ENCODE measurements around the gene ELANE.

ELANE gene

DNA sequence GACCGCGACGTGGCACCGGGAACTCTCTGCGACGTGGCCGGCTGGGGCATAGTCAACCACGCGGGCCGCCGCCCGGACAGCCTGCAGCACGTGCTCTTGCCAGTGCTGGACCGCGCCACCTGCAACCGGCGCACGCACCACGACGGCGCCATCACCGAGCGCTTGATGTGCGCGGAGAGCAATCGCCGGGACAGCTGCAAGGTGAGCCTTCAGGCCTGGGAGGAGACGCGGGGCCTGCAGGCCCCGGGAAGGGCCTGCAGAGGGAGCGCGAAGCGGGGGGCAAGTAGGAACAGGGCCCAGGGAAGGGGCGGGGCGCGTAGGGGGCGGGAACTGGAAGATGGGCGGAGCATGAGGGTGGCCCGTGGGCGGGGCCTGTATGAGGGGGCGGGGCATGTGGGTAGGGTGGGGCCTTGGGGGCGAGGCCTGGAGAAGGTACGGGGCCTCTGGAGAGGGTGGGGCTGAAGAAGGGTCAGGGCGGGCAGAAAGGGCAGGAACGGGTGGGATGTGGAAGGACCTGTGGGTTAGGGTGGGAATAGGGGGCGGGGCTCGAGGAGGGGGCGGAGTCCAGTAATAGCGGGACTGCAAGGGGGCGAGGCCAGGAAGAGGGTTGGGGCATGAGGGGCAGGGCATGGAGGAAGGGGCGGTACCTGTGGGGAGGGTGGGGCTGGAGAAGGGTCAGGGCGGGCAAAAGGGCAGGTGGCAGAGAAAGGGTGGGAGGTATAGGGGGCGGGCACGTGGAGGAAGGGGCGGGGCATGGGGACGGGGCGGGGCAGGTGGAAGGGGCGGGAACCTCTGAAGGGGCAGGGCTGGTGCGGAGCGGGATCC is 9.9 kb downstream of the ELANE start:
- TF ChIP-seq, protein P1, sequence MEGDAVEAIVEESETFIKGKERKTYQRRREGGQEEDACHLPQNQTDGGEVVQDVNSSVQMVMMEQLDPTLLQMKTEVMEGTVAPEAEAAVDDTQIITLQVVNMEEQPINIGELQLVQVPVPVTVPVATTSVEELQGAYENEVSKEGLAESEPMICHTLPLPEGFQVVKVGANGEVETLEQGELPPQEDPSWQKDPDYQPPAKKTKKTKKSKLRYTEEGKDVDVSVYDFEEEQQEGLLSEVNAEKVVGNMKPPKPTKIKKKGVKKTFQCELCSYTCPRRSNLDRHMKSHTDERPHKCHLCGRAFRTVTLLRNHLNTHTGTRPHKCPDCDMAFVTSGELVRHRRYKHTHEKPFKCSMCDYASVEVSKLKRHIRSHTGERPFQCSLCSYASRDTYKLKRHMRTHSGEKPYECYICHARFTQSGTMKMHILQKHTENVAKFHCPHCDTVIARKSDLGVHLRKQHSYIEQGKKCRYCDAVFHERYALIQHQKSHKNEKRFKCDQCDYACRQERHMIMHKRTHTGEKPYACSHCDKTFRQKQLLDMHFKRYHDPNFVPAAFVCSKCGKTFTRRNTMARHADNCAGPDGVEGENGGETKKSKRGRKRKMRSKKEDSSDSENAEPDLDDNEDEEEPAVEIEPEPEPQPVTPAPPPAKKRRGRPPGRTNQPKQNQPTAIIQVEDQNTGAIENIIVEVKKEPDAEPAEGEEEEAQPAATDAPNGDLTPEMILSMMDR (IDR thresholded peaks at IDR 0.05) = no peak
- no peak for DNase-seq (ENCODE audit: low spot score)
- H3K4me3 ChIP-seq = peak overlapping the region; percentile 72
- peak overlapping the region in 1 of 2 donors; percentile 20 for H3K27ac ChIP-seq

DNA sequence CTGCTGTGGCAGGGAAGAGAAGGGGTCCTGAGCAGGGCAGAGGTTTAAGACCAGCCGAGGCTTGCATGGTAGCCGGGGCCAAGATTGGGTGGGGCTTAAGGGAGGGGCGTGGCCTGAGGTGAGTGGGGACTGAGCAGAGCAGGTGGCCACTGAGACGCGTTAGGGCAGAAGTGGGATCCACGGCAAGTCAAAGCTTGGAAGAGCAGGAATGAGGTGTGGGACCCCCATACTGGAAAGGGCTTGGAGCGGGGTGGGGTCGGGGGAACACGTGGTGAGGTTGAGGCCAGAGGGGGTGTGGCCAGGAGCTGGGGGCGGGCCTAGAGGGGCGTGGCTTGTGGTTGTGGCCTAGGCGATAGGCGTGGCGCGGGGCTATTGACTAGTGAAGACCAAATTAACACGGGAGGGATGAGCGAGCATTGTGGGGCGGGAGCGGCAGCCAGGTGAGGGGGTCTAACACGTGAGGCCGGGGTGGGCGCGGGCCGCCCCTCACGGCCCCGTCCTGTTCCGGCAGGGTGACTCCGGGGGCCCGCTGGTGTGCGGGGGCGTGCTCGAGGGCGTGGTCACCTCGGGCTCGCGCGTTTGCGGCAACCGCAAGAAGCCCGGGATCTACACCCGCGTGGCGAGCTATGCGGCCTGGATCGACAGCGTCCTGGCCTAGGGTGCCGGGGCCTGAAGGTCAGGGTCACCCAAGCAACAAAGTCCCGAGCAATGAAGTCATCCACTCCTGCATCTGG is 10.6 kb downstream of the ELANE start:
- Histone ChIP-seq H3K4me3 (peak overlapping the region; percentile 44), H3K27ac (peak overlapping the region in 1 of 2 donors; percentile 20)
- no peak for DNase-seq (ENCODE audit: low spot score)
- TF ChIP-seq, protein P1 (IDR thresholded peaks at IDR 0.05) = no peak

DNA sequence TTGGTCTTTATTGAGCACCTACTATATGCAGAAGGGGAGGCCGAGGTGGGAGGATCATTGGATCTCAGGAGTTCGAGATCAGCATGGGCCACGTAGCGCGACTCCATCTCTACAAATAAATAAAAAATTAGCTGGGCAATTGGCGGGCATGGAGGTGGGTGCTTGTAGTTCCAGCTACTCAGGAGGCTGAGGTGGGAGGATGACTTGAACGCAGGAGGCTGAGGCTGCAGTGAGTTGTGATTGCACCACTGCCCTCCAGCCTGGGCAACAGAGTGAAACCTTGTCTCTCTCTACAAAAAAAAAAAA is 11.2 kb downstream of the ELANE start:
- no peak for DNase-seq (ENCODE audit: low spot score)
- Histone ChIP-seq H3K27ac (no peak overlapping the region), H3K4me3 (no peak overlapping the region)
- TF ChIP-seq, protein P1 (IDR thresholded peaks at IDR 0.05) = no peak

DNA sequence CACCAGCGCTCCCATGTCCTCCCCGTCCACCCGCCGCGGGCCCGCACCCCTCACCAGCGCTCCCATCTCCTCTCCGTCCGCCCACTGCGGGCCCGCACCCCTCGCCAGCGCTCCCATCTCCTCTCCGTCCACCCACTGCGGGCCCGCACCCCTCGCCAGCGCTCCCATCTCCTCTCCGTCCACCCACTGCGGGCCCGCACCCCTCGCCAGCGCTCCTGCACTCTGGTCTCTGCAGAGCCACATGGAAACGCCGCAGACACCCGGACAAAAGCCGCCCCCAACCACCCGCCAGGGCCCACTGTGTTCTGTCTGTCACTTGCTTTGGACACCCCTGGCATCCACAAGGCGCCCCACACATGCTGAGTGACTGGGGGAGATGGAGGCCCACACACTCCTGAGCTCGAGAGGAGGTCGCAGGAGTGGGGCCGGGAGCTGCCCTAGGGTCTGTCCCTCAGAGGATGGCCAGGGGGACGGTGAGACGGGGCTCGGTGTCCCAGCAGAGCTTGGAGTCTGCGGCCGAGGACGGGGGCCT is 14.7 kb downstream of the ELANE start:
- TF ChIP-seq, protein P1 (IDR thresholded peaks at IDR 0.05) = no peak
- no peak overlapping the region for H3K27ac ChIP-seq
- DNase-seq (ENCODE audit: low spot score) = no peak
- no peak overlapping the region for H3K4me3 ChIP-seq

DNA sequence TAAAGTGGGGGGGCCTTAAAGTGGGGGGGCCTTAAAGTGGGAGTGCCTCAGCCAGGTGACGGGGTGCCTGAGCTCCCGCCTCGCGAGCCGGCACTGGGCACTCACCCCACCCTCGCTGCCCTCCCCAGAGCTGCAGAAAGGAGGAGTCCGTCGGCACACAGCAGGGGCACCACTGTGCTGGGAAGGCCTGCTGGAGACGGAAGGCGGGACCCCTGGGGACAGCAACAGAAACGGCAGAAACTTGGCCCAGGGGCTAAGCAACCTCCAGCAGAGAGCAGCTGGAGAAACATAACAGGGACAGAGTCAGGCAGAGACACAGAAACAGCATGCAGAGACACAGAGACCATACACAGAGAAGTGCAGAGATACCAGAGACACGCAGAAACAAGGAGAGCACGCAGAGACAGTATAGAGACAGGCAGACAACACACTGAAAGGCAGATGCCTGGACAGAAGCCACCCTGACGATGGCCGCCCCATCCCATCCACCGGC is 15.2 kb downstream of the ELANE start:
- Histone ChIP-seq H3K27ac (no peak overlapping the region), H3K4me3 (no peak overlapping the region)
- TF ChIP-seq, protein P1 (IDR thresholded peaks at IDR 0.05) = no peak
- DNase-seq (ENCODE audit: low spot score) = no peak

DNA sequence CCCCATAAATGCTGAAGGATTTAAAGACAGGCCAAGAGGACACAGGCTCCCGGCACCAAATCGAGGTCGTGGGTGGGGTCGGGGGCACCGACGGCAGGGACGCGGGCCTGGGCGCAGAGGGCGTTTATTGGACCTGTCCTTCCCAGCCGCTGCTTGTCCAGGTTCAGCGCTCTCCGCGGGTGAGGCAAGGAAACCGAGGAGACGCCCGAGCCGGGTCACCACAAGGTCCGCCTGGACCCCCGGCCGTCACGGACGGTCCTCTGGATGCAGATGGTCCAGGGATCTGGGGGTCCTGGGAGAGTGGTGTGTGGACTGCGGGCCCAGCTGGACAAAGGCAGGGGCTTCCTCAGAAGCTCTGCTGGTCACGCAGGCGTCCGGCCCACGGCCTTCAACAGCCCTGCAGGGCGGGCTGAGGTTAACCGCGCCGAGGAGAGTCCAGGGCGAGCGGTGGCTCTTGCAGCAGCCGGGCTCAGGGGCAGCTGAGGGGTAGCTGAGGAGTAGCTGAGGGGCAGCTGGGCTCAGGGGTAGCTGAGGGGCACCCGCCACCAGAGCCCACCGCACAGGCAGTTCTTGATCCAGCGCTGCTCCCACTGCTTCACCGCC is 15.9 kb downstream of the ELANE start:
- no peak for DNase-seq (ENCODE audit: low spot score)
- Histone ChIP-seq H3K4me3 (no peak overlapping the region), H3K27ac (peak overlapping the region in 1 of 2 donors; percentile 83)
- TF ChIP-seq, protein P1 (IDR thresholded peaks at IDR 0.05) = no peak
